Right lobe of liver (tissue), 6 donors: Measurements from ENCODE around the gene DUSP8. TPM values are rescaled to one million over a fixed set of nuclear protein-coding genes. Genes with fewer than 3 reads are reported as not detected.
A peak's percentile ranks its signal among the peaks of the same experiment; 100 is the strongest.

Experiments used
- ATAC-seq, 4 donors: fragments of 200-7000 bp; cut with Tn5 transposase; one replicate each; pipeline ENCODE4 v1.9.1; 2020; ENCODE audit warnings: mild to moderate bottlenecking in 4 of 4, moderate library complexity in 4 of 4
- DNase-seq, 3 donors: peaks; one replicate each; pipeline ENCODE4 v3.0.0-alpha.2; 2020
- H3K27ac ChIP-seq, 3 donors: fragments of 200-600 bp; one replicate each; pipeline ENCODE4 v1.8.0; 2022
- H3K27me3 ChIP-seq, 2 donors: fragments of 200-600 bp; one replicate each; pipeline ENCODE4 v1.8.0; 2022
- H3K36me3 ChIP-seq, 4 donors: fragments of 200-600 bp; sonication (generic) in 1 of 4; one replicate each; pipeline versions ENCODE4 v1.5.1 to v1.8.0; 2017 to 2022; ENCODE audit warnings: control low read depth in 1 of 4
- H3K4me1 ChIP-seq, 4 donors: fragments of 200-600 bp; sonication (generic) in 1 of 4; one replicate each; pipeline versions ENCODE4 v1.5.1 to v1.8.0; 2017 to 2022; ENCODE audit warnings: control low read depth in 1 of 4
- H3K4me3 ChIP-seq, 3 donors: fragments of 200-600 bp; one replicate each; pipeline ENCODE4 v1.8.0; 2022
- H3K9me3 ChIP-seq, 4 donors: fragments of 200-600 bp; sonication (generic) in 1 of 4; one replicate each; pipeline versions ENCODE4 v1.5.1 to v1.8.0; 2017 to 2022; ENCODE audit warnings: control low read depth in 1 of 4
- CTCF ChIP-seq, 4 donors: fragments of 200-600 bp in 3 of 4; fragments of 450-650 bp in 1 of 4; IDR thresholded peaks; one replicate each; pipeline versions ENCODE4 v1.5.1 to v1.8.0; 2016 to 2022; ENCODE audit warnings: antibody characterized with exemption in 4 of 4, mild to moderate bottlenecking in 2 of 4
- POLR2A ChIP-seq: fragments of 450-650 bp; IDR thresholded peaks from one replicate; pipeline ENCODE4 v1.6.1; 2017; ENCODE audit warnings: antibody characterized with exemption, mild to moderate bottlenecking
- WGBS: methylation state at CpG from one replicate; pipeline ENCODE4 v1.1.6; 2018; ENCODE audit warnings: low coverage, low lambda C conversion rate; ENCODE audit not compliant: insufficient coverage; ENCODE audit errors: missing lambda C conversion rate; 5-methylcytosine and 5-hydroxymethylcytosine counted together
- intact Hi-C, 2 donors: fragments of 100-400 bp; cut with DNase I; formaldehyde crosslinking; loops; one replicate each; pipeline versions ENCODE4 v1.11.2 to v1.14.1; 2022
- total RNA-seq, 6 experiments: library from RNA; depleted of rRNA in 2 of 6; stranded (reverse); fragments of >200 nt in 2 of 6; fragmentation: NEBNext Ultra II Directional in 3 of 6; extraction: Animal tissue kit (Norgen Biotek cat#: 25700) in 3 of 6; gene quantifications; one replicate each; pipeline versions ENCODE4 v1.1.0 to v1.2.4, GENCODE V29; 2016 to 2023
- donor health status: DM: no; HTN: yes; CAD: no.
- donor health status: DM: no; HTN: no; CAD: no.
- donor health status: DM: no; HTN: no; CAD: no.
- donor health status: DM: no; HTN: yes; CAD: no.
- donor health status: DM: no; HTN: yes; CAD: no.

The DUSP8 gene
- total RNA-seq, 6 experiments from 2014 or later = 0.22 to 13.7 (median 4.4) TPM

GRCh38 chr11:1521382-1522080 is 50.5 kb downstream of the DUSP8 start:
- ATAC-seq (no peak), DNase-seq (no peak)
- TF ChIP-seq CTCF (IDR thresholded peaks at IDR 0.05) = no peak
- no peak for TF ChIP-seq POLR2A

GRCh38 chr11:1520663-1521267 is 51.3 kb downstream of the DUSP8 start:
- ATAC-seq (peak in 3 of 4 donors; percentile 16 to 42 (median 39)), DNase-seq (no peak)
- TF ChIP-seq CTCF (IDR thresholded peaks at IDR 0.05) (no peak), POLR2A (no peak)
- H3K27ac ChIP-seq = no peak overlapping the region
- intact Hi-C loops = no loop called here
- 35% methylated on average over 18 of the region's 19 CpGs for WGBS
- H3K9me3 ChIP-seq = no peaks in the 10 kb centered on the region
- H3K36me3 ChIP-seq = no peaks in the 10 kb centered on the region
- H3K4me3 ChIP-seq = no peak overlapping the region
- H3K27me3 ChIP-seq = no peaks in the 10 kb centered on the region
- H3K4me1 ChIP-seq = no peaks in the 10 kb centered on the region

More at GRCh38 chr11:1521382-1522080, 50.5 kb downstream of the DUSP8 start:
- Histone ChIP-seq H3K27ac (no peak overlapping the region), H3K4me3 (no peak overlapping the region), H3K4me1 (no peaks in the 10 kb centered on the region), H3K36me3 (no peaks in the 10 kb centered on the region), H3K9me3 (no peaks in the 10 kb centered on the region), H3K27me3 (no peaks in the 10 kb centered on the region)
- 70% methylated on average over 4 of the region's 21 CpGs for WGBS
- intact Hi-C loops = no loop called here

- Histone ChIP-seq H3K4me1 (peaks cover 0 to 4% (median 0%) of the 10 kb centered on the region in 4 donors), H3K36me3 (no peaks in the 10 kb centered on the region), H3K27me3 (no peaks in the 10 kb centered on the region), H3K27ac (no peak overlapping the region), H3K9me3 (no peaks in the 10 kb centered on the region), H3K4me3 (no peak overlapping the region)
- TF ChIP-seq CTCF (IDR thresholded peaks at IDR 0.05) (no peak), POLR2A (no peak)
- DNase-seq (no peak), ATAC-seq (no peak)
- intact Hi-C loops = no loop called here
- 80% methylated on average over 2 of the region's 13 CpGs for WGBS
Observed at GRCh38 chr11:1520209-1520662, 51.8 kb downstream of the DUSP8 start.

GRCh38 chr11:1519028-1520010 is 52.8 kb downstream of the DUSP8 start:
- Histone ChIP-seq H3K36me3 (no peaks in the 10 kb centered on the region), H3K27me3 (no peaks in the 10 kb centered on the region), H3K4me3 (no peak overlapping the region), H3K4me1 (peaks cover 0 to 7% (median 0%) of the 10 kb centered on the region in 4 donors), H3K27ac (no peak overlapping the region), H3K9me3 (no peaks in the 10 kb centered on the region)
- TF ChIP-seq CTCF (IDR thresholded peaks at IDR 0.05) = no peak
- TF ChIP-seq POLR2A = no peak
- DNase-seq = peak in 1 of 3 donors; percentile 31
- no peak for ATAC-seq
- intact Hi-C loops = loop anchor here (5.0 kb wide), 2 partner anchors 312 to 317 kb away; no protein-coding TSS in a partner anchor
- 96% methylated on average over 4 of the region's 17 CpGs for WGBS
